Gastroesophageal sphincter (tissue), 3 donors: ENCODE measurements around the gene KANSL2.

Experiments used
- POLR2AphosphoS5 ChIP-seq: sonication (generic); formaldehyde crosslinking; IDR thresholded peaks from one replicate; pipeline ENCODE4 v1.6.1; 2017; ENCODE audit warnings: antibody characterized with exemption
- TF ChIP-seq, protein P1 (sequence below), 4 experiments: fragments of 200-600 bp in 2 of 4; fragments of 450-650 bp in 2 of 4; sonication (generic) in 1 of 4; IDR thresholded peaks; one replicate each; pipeline ENCODE4 v1.5.1; 2017 to 2019; ENCODE audit warnings: antibody characterized with exemption in 4 of 4, mild to moderate bottlenecking in 2 of 4, moderate library complexity in 2 of 4

GRCh38 chr12:48686615-48687334, 4.7 kb upstream of the KANSL2 start:
- no peak for TF ChIP-seq POLR2AphosphoS5
- TF ChIP-seq, protein P1, sequence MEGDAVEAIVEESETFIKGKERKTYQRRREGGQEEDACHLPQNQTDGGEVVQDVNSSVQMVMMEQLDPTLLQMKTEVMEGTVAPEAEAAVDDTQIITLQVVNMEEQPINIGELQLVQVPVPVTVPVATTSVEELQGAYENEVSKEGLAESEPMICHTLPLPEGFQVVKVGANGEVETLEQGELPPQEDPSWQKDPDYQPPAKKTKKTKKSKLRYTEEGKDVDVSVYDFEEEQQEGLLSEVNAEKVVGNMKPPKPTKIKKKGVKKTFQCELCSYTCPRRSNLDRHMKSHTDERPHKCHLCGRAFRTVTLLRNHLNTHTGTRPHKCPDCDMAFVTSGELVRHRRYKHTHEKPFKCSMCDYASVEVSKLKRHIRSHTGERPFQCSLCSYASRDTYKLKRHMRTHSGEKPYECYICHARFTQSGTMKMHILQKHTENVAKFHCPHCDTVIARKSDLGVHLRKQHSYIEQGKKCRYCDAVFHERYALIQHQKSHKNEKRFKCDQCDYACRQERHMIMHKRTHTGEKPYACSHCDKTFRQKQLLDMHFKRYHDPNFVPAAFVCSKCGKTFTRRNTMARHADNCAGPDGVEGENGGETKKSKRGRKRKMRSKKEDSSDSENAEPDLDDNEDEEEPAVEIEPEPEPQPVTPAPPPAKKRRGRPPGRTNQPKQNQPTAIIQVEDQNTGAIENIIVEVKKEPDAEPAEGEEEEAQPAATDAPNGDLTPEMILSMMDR (IDR thresholded peaks at IDR 0.05): no peak
